ENCODE results near the gene SPATC1L.
"Not testable (repeated sequence)": the region's sequence is repeated elsewhere in the genome, so short reads cannot be mapped to it uniquely, and the experiment has no call there.

Gene SPATC1L

GRCh38 chr21:46171585-46171984 lies 12.7 kb downstream of the SPATC1L start:
- H2BK5ac ChIP-seq (ENCODE audit: low read depth, low read length, poor library complexity, severe bottlenecking) = no peak overlapping the region
- peaks cover 0 to 16% of the 10 kb centered on the region in 2 experiments for H3K36me3 ChIP-seq (ENCODE audit: control insufficient read depth in 1 of 2, insufficient read depth in 2 of 2, low read depth in 1 of 2, low read length in 2 of 2)
- H4K91ac ChIP-seq (ENCODE audit: low read length) = no peak overlapping the region
- H2BK15ac ChIP-seq (ENCODE audit: low read depth, poor library complexity, severe bottlenecking) = no peak overlapping the region
- H2BK12ac ChIP-seq (ENCODE audit: low read length in 2 of 2) = no peak overlapping the region
- no peak overlapping the region for H3K27ac ChIP-seq (ENCODE audit: low read length, poor library complexity, severe bottlenecking)
- H3K23ac ChIP-seq (ENCODE audit: low read length in 2 of 2) = no peak overlapping the region
- no peaks in the 10 kb centered on the region for H3K27me3 ChIP-seq (ENCODE audit: control insufficient read depth in 1 of 2, insufficient read depth in 1 of 2, low read length in 2 of 2)
- no peak overlapping the region for H3K4me3 ChIP-seq (ENCODE audit: insufficient read depth in 1 of 2, low read depth in 1 of 2, low read length in 2 of 2)
- no peak overlapping the region for H2AK5ac ChIP-seq (ENCODE audit: low read length, severe bottlenecking)
- no peak overlapping the region for H3K4me2 ChIP-seq (ENCODE audit: low read length, poor library complexity, severe bottlenecking)
- H3K79me1 ChIP-seq (replicated peaks; ENCODE audit: low read length, poor library complexity, severe bottlenecking) = peaks cover 21% of the 10 kb centered on the region
- no peak overlapping the region for H3K4ac ChIP-seq (ENCODE audit: low read depth in 1 of 2, low read length in 2 of 2)
- no peak for DNase-seq
- H3K9me3 ChIP-seq (ENCODE audit: control insufficient read depth, low read length) = peaks cover 18% of the 10 kb centered on the region
- H3K4me1 ChIP-seq (ENCODE audit: control insufficient read depth, insufficient read depth, low read depth, low read length) = no peaks in the 10 kb centered on the region
- no peak overlapping the region for H3K18ac ChIP-seq (ENCODE audit: low read depth in 1 of 2, low read length in 2 of 2)
- no peak overlapping the region for H3K9ac ChIP-seq (ENCODE audit: low read length)
- H4K8ac ChIP-seq (ENCODE audit: low read length) = no peak overlapping the region
- no peak overlapping the region for H2BK120ac ChIP-seq (ENCODE audit: low read depth, low read length)
- 100% methylated on average over 2 of the region's 2 CpGs for WGBS
- no peak overlapping the region for H3K14ac ChIP-seq (ENCODE audit: low read length in 2 of 2)
- no peak overlapping the region for H2AFZ ChIP-seq (ENCODE audit: low read depth, low read length)

- H3K4me3 ChIP-seq (ENCODE audit: insufficient read depth in 1 of 2, low read depth in 1 of 2, low read length in 2 of 2); H2AFZ ChIP-seq (ENCODE audit: low read depth, low read length): not testable (repeated sequence)
- WGBS = 100% methylated on average over 1 of the region's 1 CpG
Observed at GRCh38 chr21:46170436-46171193, 13.6 kb downstream of the SPATC1L start.

GRCh38 chr21:46168659-46169386 lies 15.4 kb downstream of the SPATC1L start:
- Histone ChIP-seq H2BK12ac (ENCODE audit: low read length in 2 of 2) (no peak overlapping the region), H4K8ac (ENCODE audit: low read length) (no peak overlapping the region), H3K23ac (ENCODE audit: low read length in 2 of 2) (no peak overlapping the region), H2AFZ (ENCODE audit: low read depth, low read length) (no peak overlapping the region), H3K79me1 (replicated peaks; ENCODE audit: low read length, poor library complexity, severe bottlenecking) (peaks cover 20% of the 10 kb centered on the region), H3K4me2 (ENCODE audit: low read length, poor library complexity, severe bottlenecking) (no peak overlapping the region), H4K91ac (ENCODE audit: low read length) (no peak overlapping the region), H2BK15ac (ENCODE audit: low read depth, poor library complexity, severe bottlenecking) (no peak overlapping the region), H3K4ac (ENCODE audit: low read depth in 1 of 2, low read length in 2 of 2) (no peak overlapping the region), H3K27me3 (ENCODE audit: control insufficient read depth in 1 of 2, insufficient read depth in 1 of 2, low read length in 2 of 2) (no peaks in the 10 kb centered on the region), H3K9me3 (ENCODE audit: control insufficient read depth, low read length) (peaks cover 7% of the 10 kb centered on the region), H3K18ac (ENCODE audit: low read depth in 1 of 2, low read length in 2 of 2) (no peak overlapping the region), H3K27ac (ENCODE audit: low read length, poor library complexity, severe bottlenecking) (no peak overlapping the region), H3K9ac (ENCODE audit: low read length) (no peak overlapping the region), H2BK120ac (ENCODE audit: low read depth, low read length) (no peak overlapping the region), H3K14ac (ENCODE audit: low read length in 2 of 2) (no peak overlapping the region), H3K4me1 (ENCODE audit: control insufficient read depth, insufficient read depth, low read depth, low read length) (no peaks in the 10 kb centered on the region), H3K4me3 (ENCODE audit: insufficient read depth in 1 of 2, low read depth in 1 of 2, low read length in 2 of 2) (no peak overlapping the region), H2AK5ac (ENCODE audit: low read length, severe bottlenecking) (no peak overlapping the region), H3K36me3 (ENCODE audit: control insufficient read depth in 1 of 2, insufficient read depth in 2 of 2, low read depth in 1 of 2, low read length in 2 of 2) (peaks cover 2 to 16% of the 10 kb centered on the region in 2 experiments), H2BK5ac (ENCODE audit: low read depth, low read length, poor library complexity, severe bottlenecking) (no peak overlapping the region)
- 81% methylated on average over 5 of the region's 8 CpGs for WGBS
- no peak for DNase-seq

More at GRCh38 chr21:46170436-46171193, 13.6 kb downstream of the SPATC1L start:
- H3K4me2 ChIP-seq (ENCODE audit: low read length, poor library complexity, severe bottlenecking); DNase-seq; H2BK15ac ChIP-seq (ENCODE audit: low read depth, poor library complexity, severe bottlenecking); H3K27me3 ChIP-seq (ENCODE audit: control insufficient read depth in 1 of 2, insufficient read depth in 1 of 2, low read length in 2 of 2); H3K9ac ChIP-seq (ENCODE audit: low read length); H2BK120ac ChIP-seq (ENCODE audit: low read depth, low read length); H3K4me1 ChIP-seq (ENCODE audit: control insufficient read depth, insufficient read depth, low read depth, low read length); H2BK5ac ChIP-seq (ENCODE audit: low read depth, low read length, poor library complexity, severe bottlenecking); H4K8ac ChIP-seq (ENCODE audit: low read length); H3K27ac ChIP-seq (ENCODE audit: low read length, poor library complexity, severe bottlenecking); H2AK5ac ChIP-seq (ENCODE audit: low read length, severe bottlenecking); H3K23ac ChIP-seq (ENCODE audit: low read length in 2 of 2); H3K18ac ChIP-seq (ENCODE audit: low read depth in 1 of 2, low read length in 2 of 2); H2BK12ac ChIP-seq (ENCODE audit: low read length in 2 of 2); H4K91ac ChIP-seq (ENCODE audit: low read length); H3K4ac ChIP-seq (ENCODE audit: low read depth in 1 of 2, low read length in 2 of 2): not testable (repeated sequence)
- Histone ChIP-seq H3K14ac (ENCODE audit: low read length in 2 of 2) (peak overlapping the region in 1 of 2 experiments; percentile 59), H3K36me3 (ENCODE audit: control insufficient read depth in 1 of 2, insufficient read depth in 2 of 2, low read depth in 1 of 2, low read length in 2 of 2) (peaks cover 0 to 16% of the 10 kb centered on the region in 2 experiments), H3K9me3 (ENCODE audit: control insufficient read depth, low read length) (peaks cover 18% of the 10 kb centered on the region), H3K79me1 (replicated peaks; ENCODE audit: low read length, poor library complexity, severe bottlenecking) (peaks cover 21% of the 10 kb centered on the region)

GRCh38 chr21:46168238-46168637 lies 16.0 kb downstream of the SPATC1L start:
- Histone ChIP-seq H2BK12ac (ENCODE audit: low read length in 2 of 2) (no peak overlapping the region), H3K9ac (ENCODE audit: low read length) (no peak overlapping the region), H2AK5ac (ENCODE audit: low read length, severe bottlenecking) (no peak overlapping the region), H3K18ac (ENCODE audit: low read depth in 1 of 2, low read length in 2 of 2) (no peak overlapping the region), H3K79me1 (replicated peaks; ENCODE audit: low read length, poor library complexity, severe bottlenecking) (peaks cover 14% of the 10 kb centered on the region), H3K9me3 (ENCODE audit: control insufficient read depth, low read length) (peaks cover under 1% of the 10 kb centered on the region), H2BK120ac (ENCODE audit: low read depth, low read length) (no peak overlapping the region), H3K4me3 (ENCODE audit: insufficient read depth in 1 of 2, low read depth in 1 of 2, low read length in 2 of 2) (no peak overlapping the region), H2AFZ (ENCODE audit: low read depth, low read length) (no peak overlapping the region), H3K4me2 (ENCODE audit: low read length, poor library complexity, severe bottlenecking) (no peak overlapping the region), H3K27me3 (ENCODE audit: control insufficient read depth in 1 of 2, insufficient read depth in 1 of 2, low read length in 2 of 2) (no peaks in the 10 kb centered on the region), H3K4me1 (ENCODE audit: control insufficient read depth, insufficient read depth, low read depth, low read length) (no peaks in the 10 kb centered on the region), H2BK5ac (ENCODE audit: low read depth, low read length, poor library complexity, severe bottlenecking) (no peak overlapping the region), H4K91ac (ENCODE audit: low read length) (no peak overlapping the region), H3K36me3 (ENCODE audit: control insufficient read depth in 1 of 2, insufficient read depth in 2 of 2, low read depth in 1 of 2, low read length in 2 of 2) (peaks cover 2 to 16% of the 10 kb centered on the region in 2 experiments), H3K27ac (ENCODE audit: low read length, poor library complexity, severe bottlenecking) (no peak overlapping the region), H3K14ac (ENCODE audit: low read length in 2 of 2) (no peak overlapping the region), H3K23ac (ENCODE audit: low read length in 2 of 2) (no peak overlapping the region), H2BK15ac (ENCODE audit: low read depth, poor library complexity, severe bottlenecking) (no peak overlapping the region), H4K8ac (ENCODE audit: low read length) (no peak overlapping the region), H3K4ac (ENCODE audit: low read depth in 1 of 2, low read length in 2 of 2) (no peak overlapping the region)
- DNase-seq = no peak
- WGBS = 91% methylated on average over 11 of the region's 14 CpGs
